ENCODE data around the gene MUC5B. TPM values are rescaled to one million over a fixed set of nuclear protein-coding genes. Genes with fewer than 3 reads are reported as not detected.

MUC5B gene
- total and polyA plus RNA-seq, 2 donors (not counting 1 experiment from before 2014, with no cell fraction given) = not detected

GRCh38 chr11:1225386-1226225 is 2.7 kb downstream of the MUC5B start:
- ATAC-seq (ENCODE audit: low read depth) (no peak), DNase-seq (no peak)
- peaks cover 8% of the 10 kb centered on the region for H3K27me3 Mint-ChIP-seq

More at GRCh38 chr11:1225386-1226225, 2.7 kb downstream of the MUC5B start:
- TF ChIP-seq CTCF (IDR thresholded peaks at IDR 0.05) (no peak), EZH2 (IDR thresholded peaks at IDR 0.05; ENCODE audit: borderline replicate concordance, insufficient read depth, low read depth, low read length, poor library complexity, severe bottlenecking) (no peak)
- Histone ChIP-seq H3K4me1 (ENCODE audit: control insufficient read depth in 2 of 2, insufficient read depth in 2 of 2, low read length in 2 of 2) (no peaks in the 10 kb centered on the region), H3K27ac (ENCODE audit: low read length in 2 of 2) (no peak overlapping the region), H3K4me2 (replicated peaks; ENCODE audit: low read depth, low read length, poor library complexity, severe bottlenecking) (no peak overlapping the region), H2AFZ (ENCODE audit: insufficient read depth, low read depth, low read length, poor library complexity, severe bottlenecking) (no peak overlapping the region), H3K9ac (ENCODE audit: low read length) (no peak overlapping the region), H3K27me3 (replicated peaks in 1 of 4; ENCODE audit: control extremely low read depth in 1 of 4, control insufficient read depth in 3 of 4, insufficient read depth in 4 of 4, low read length in 3 of 4) (peaks cover 0 to 2% (median 0%) of the 10 kb centered on the region in 4 experiments), H3K36me3 (replicated peaks in 1 of 2; ENCODE audit: control extremely low read depth in 1 of 2, control insufficient read depth in 1 of 2, extremely low read depth in 1 of 2, insufficient read depth in 2 of 2, low read length in 1 of 2) (no peaks in the 10 kb centered on the region), H3K9me3 (ENCODE audit: control extremely low read depth in 1 of 3, control insufficient read depth in 2 of 3, insufficient read depth in 1 of 3, low read length in 2 of 3) (no peaks in the 10 kb centered on the region), H3K79me2 (ENCODE audit: control insufficient read depth, insufficient read depth, low read length) (no peaks in the 10 kb centered on the region), H3K4me3 (ENCODE audit: control extremely low read depth in 1 of 5, extremely low read depth in 1 of 5, insufficient read depth in 1 of 5, low read depth in 2 of 5, low read length in 4 of 5) (no peak overlapping the region), H4K20me1 (ENCODE audit: control insufficient read depth, insufficient read depth, low read length, poor library complexity, severe bottlenecking) (no peaks in the 10 kb centered on the region)
- intact Hi-C loops (cut with micrococcal nuclease) = no loop called here
- ChIA-PET CTCF (interaction anchor here (0.8 kb wide), 1 partner anchor 289 kb away, joined by 3 read pairs; no protein-coding TSS in a partner anchor), POLR2A (no interaction called here)
- no peaks in the 10 kb centered on the region for H3K9me3 Mint-ChIP-seq (ENCODE audit: insufficient read depth)
- no peak overlapping the region for H3K27ac Mint-ChIP-seq
- WGBS (ENCODE audit: insufficient coverage) = 82% methylated on average over 24 of the region's 29 CpGs
- no peaks in the 10 kb centered on the region for H3K4me1 Mint-ChIP-seq
- no peak overlapping the region for H3K4me3 Mint-ChIP-seq

Measured in B cell (primary cell).